GM18873 (cell line): Measurements from ENCODE around the gene PRKCE.

Source experiments
- ATAC-seq: cut with Tn5 transposase; IDR thresholded peaks from one replicate; pipeline ENCODE4 v1.9.1; 2021; ENCODE audit warnings: mild to moderate bottlenecking, moderate library complexity, moderate number of reproducible peaks; ENCODE audit not compliant: unreplicated experiment, low FRiP score

PRKCE gene

DNA sequence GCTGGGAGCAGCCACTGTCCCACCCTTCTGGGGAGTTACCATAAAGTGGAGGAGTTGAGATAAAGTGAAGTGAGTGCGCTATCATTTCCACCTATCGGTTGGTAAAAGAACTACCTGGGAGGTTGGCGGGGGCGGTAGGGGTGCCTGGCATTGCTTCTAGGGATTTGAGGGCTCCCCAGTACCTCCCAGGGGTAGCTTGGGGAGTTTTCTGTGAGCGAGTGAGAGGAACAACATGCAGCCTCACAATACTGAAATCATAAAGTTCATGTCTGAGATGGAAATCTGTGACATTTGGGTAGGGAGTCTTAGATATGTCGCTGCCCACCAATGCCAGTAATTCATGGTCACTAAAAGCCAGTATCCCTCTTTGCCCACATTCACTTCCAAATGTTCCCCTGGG lies 68.7 kb downstream of the PRKCE start:
- ATAC-seq: no peak

DNA sequence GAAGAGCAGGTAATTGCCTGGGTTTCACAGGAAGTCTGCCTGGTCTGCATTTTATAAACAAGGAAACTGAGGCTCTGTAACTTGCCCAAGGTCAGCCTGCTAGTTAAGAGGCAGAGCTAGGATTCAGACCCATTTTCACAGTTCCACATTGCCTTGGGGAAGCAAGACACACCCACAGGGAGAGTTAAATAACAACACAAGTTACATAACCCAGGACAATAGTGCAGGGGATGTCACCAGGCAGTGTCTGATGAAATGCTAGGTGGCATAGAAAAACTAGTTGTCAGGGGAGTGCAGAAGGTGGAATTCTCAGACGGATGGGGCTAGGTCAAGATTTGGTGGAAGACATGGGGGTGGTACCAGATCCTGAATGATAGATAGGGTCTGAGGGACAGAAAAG lies 69.7 kb downstream of the PRKCE start:
- ATAC-seq: no peak

DNA sequence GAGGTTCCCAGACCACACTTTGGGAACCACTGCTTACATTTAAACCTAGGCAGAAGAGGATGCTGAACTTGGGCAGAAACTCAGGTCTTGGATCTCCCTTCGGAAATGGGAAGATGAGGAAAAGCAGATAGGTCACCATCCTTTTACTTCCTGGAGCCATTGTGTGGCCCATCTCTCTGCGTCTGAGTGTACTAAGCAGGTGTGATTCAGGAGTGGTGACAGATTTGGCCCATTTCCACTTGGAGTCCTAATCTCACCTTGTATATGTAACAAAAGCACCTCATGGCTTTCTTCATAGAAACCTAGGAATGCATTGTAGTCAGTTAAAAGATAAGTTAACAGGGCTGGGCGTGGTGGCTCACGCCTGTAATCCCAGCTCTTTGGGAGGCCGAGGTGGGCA lies 71.0 kb downstream of the PRKCE start:
- no peak for ATAC-seq

DNA sequence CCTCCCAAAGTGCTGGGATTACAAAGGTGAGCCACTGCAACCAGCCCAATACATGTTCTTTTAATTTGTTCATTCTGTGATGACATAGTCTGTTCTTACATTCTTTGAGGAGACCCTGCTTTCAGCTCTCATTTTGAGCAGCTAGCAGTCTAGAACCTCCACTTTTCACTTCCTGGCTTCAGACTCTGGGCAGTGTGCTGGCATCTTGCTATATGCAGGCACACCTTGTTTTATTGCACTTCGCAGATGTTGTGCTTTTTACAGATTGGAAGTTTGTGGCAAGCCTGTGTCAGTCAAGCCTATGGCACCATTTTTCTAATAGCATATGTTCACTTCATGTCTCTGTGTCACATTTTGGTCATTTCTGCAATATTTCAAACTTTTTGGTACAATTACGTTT lies 72.4 kb downstream of the PRKCE start:
- no peak for ATAC-seq

DNA sequence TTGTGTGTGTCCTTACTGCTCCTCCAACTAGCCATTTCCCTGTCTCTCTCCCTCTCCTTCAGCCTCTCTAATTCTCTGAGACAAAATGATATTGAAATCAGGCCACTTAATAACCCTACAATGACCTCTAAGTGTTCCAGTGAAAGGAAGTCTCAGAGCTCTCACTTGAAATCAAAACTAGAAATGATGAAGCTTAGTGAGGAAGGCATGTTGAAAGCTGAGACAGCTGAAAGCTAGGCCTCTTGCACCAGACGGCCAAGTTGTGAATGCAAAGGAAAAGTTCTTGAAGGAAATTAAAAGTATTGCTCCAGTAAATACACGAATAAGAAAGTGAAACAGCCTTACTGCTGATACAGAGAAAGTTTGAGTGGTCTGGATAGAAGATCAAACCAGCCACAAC lies 72.9 kb downstream of the PRKCE start:
- ATAC-seq: no peak

DNA sequence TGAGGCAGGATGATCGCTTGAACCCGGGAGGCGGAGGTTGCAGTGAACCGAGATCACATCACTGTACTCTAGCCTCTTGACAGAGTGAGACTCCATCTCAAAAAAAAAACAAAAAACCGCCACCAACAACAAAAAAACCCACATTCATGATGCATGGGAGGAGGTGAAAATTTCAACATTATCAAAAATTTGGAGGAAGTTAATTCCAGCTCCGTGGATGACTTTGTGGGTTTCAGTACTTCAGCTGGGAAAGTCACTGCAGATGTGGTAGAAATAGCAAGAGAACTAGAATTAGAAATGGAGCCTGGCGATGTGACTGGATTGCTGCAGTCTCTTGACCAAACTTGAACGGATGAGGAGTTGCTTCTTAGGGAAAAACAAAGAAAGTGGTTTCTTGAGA lies 74.3 kb downstream of the PRKCE start:
- no peak for ATAC-seq

DNA sequence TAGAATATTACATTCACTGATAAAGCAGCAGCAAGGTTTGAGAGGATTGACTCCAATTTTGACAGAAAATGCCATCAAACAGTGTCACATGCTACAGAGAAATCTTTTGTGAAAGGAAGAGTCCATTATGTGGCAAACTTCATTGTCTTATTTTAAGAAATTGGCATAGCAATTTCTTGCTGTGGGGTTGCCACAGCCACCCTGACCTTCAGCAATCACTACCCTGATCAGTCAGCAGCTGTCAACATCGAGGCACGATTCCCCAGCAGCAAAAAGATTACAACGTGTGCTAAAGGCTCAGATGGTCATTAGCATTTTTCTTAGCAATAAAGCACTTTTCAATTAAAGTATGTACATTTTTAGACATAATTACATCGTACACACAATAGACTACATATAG lies 74.7 kb downstream of the PRKCE start:
- no peak for ATAC-seq

DNA sequence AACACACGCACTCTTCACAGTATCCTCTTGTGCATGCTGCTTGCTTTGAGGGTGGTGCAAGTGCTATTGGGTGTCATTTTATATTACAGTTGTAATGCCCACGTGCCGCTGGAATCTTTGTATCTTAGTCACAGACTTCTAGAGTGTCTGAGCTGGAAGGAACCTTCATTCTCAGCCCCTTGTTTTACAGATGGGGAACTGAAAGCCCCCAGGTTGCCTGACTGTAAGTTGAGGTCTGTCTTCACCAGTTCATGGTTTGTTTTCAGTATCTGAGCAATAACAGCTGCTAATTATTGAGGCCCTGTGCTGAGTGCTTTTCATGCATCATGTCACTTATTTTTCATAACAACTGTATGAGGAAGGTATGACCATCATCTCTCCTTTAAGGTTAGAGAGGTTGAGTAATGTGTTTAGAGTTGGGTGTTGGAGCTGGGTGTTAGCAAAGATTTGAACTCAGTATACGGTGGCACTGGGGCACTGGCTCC lies 77.0 kb downstream of the PRKCE start:
- ATAC-seq: peak; percentile 73

DNA sequence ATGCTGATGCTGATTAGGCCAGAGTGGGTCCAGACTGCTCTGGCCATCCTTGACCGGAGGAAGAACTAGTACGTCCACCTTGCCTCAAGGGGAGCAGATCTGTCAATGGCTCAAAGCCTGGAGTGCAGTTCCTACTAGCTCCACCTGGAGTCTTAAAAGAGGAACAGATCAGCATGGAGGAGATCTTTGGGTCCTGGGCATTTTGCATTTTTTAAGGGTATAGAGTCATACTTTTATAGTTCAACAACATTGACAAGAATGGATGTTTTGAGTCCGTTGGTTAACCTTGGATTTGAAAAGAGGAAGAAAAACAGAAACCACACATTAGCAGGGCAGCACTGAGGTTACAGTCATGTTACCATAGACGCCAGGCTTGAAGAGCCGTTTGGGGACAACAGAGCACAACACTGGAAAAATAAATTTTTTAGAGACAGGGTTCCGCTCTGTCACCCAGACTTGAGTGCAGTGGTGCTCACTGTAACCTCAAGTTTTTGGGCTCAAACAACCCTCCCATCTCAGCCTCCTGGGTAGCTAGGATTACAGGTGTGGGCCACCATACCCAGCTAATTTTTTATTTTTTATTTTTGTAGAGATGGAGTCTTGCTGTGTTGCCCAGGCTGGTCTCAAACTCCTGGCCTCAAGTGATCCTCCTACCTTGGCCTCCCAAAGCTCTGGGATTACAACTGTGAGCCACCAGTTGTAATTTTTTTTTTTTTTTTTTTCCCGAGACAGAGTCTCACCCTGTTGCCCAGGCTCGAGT lies 78.5 kb downstream of the PRKCE start:
- ATAC-seq: peak; percentile 48

DNA sequence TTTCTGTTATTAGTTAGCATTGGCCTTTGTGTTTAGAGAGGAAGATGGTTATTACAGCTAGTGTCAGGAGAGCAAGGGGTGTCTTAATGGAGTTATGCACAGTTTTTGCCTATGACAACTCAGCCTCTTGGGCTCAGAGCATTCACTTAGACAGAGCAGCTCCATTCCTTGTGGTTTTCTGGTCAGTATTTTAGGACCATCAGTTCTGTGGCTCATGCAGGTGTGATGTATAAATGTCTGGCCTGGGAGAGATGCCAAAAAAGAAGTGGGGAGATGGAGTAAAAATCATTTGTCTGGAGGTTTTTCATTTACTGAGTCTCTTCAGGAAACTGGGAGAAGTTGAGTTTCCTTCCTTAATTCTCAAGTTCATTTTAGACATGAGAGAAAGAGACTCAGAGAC lies 79.7 kb downstream of the PRKCE start:
- no peak for ATAC-seq

DNA sequence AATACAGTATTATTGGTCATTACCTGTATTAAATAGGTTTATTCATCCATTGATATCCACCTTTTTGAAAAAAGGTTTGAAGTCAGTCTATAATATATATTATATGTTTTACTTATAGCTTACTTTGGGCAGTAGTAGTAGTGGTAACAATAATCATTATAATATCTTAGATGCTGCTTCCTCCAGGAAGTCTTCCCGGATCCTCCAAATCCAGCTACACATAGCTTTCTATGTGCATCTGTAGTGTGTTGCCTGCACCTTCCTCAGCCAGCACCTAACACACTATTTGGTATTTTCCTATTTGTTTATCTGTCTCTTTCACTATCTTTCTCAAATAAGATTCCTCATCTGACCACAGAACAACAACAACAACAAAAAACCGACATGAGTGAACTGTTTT lies 81.0 kb downstream of the PRKCE start:
- ATAC-seq: no peak

DNA sequence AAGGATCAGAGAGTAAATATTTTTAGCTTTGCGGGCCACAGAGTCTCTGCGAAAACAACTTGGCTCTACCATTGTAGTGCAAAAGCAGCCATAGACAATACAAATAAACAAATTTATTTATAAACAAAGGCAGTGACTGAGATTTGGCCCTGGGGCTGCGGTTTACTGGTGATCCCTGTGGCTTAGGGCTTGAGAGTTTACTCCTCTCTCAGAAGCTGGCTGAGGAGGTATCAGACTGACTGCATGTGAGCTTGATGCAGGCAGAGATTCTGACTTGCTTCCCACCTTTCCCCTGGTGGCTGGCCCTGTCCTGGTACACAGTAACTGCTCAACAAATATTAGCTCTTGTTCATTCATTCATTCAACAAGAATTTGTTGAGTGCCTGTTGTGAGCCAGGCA lies 81.5 kb downstream of the PRKCE start:
- ATAC-seq: no peak

DNA sequence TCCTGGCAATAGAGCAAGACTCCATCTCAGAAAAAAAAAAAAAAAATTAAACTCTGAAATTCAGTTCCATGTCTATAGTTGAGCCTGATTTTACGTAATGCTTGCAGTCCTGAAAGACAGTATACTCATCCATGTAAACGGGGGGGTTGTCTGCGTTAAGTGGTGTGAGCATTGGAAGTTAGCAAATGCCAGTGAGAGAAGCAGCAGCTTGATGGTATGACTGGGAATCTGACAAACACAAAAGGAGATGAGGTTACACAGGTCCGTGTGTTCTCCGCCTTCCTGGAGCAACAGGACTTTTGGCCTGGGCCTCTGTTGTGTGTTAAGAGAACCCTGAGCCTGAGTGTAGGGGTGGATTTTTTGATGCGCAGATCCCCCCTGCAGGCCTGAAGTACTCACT lies 82.9 kb downstream of the PRKCE start:
- no peak for ATAC-seq

DNA sequence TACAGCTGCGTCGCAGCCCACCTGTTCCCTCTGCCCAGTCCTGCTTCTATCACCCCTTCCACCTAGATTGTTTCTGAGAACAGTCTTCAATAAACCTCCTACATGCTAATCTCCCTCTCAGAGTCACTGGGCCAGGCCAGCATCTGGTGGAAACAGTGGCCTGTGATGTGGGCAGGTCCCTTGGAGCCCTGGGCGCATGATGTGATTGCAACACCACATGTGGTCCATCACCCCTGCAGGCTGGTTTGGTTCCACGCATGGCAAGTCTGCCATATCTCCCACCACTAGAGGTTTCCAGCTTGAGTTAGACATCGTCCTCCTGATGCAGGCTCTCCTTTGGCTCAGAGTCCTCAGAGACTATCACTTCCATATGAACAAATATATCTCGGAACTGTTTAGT lies 83.5 kb downstream of the PRKCE start:
- ATAC-seq: no peak

DNA sequence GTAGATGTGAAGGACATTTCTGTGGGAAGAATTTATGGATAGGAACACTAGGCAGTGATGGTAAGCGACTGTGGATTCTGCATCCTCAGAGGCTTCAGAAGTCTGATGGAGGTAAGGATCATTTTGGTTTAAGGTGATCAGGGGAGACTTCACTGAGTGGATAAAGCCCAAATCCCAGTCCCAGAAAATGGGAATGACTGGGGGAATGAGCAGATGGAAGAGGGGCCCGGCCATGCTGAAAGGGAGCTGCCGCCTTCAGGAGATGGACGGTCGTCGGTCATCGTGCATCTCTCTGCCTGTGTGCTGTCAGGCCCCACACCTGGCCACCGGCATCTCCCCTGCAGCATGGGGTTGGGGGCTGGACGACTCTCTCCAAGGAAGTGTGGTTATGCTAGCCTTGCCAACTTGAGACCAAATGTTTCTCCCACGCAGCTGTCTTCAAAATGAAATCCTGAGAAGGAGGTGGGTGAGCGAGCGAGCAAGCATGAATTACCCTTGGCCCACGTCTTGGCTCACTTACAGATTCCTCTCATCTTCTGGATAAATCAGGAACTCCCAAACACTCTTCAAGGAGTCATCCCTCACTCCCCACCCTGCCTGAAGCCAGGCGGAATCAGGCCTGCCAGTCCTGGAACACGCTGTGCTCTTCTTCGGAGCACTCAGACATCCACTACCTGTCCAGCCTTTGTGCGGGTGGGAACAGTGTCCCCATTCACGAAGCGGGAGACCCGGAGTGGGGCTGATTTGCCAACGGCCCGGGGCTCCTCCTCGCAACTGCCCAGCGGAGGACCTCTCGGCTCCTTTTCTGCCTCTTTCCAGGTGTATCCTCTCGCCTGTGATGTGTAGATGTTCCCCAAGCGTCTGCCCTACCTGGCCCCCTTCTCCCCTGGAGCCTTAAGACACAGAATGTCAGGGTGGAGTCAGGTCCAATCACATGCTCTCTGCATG lies 85.6 kb downstream of the PRKCE start:
- ATAC-seq: no peak

DNA sequence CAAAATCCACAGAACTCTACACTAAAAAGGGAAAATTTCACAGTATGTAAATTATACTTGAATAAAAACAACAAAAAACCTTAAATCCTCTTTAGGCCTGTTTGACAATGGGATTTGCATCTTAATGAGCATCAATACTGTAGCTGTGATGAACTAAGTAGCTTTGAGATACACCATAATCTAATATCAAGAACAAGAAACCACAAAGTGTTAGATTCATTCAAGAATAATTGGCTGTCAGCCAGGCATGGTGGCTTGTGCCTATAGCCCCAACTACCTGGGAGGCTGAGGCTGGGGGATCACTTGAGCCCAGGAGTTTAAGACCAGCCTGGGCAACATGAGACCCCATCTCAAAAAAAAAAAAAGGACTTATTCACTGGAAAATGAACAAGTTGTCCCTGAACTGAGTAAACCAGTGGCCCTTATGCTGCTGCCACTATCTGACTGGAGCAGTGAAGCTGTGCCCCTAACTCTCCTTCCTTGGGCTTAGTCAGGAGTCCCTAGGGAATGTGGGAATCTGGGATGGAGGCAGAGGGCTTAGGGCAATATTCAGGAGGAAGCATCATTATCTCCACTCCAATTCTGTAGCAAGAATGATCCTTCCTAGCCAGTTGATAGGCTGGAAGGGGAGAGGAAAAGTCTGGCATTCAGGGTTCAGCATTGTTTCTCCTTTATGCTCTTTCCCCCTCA lies 88.5 kb downstream of the PRKCE start:
- no peak for ATAC-seq

DNA sequence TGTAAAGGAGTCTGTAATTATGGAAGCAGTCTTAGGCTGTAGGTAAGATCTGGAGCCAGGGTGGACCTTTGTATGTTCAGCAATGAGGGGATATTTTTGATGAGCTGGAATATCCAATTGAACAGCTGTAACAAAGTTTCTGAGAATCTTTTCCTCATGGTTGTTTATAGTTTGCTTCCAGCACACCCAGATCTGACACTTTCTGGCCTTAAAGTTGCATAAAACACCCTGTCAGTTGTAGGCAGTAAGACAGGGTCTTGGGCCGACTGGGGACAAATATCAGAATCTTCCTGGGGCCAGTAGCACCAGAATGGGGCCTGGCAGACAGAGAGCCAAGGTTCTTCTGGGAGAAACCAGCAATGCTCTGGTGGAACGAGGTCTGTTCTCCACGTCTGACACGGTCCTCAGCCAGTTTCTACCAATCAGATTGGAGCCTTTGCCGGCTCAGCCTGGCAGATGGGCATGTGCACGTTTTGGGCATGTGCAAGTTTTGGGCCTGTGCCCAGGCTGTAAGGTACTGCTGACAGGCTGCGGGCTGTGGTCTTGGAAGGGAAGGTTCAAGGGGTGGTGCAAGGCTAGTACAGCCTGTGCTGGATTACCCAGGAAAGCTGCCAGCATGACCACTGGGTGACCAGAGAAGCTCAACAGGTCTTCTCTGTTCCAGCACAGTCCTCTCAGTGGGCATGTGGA lies 89.8 kb downstream of the PRKCE start:
- ATAC-seq: no peak

DNA sequence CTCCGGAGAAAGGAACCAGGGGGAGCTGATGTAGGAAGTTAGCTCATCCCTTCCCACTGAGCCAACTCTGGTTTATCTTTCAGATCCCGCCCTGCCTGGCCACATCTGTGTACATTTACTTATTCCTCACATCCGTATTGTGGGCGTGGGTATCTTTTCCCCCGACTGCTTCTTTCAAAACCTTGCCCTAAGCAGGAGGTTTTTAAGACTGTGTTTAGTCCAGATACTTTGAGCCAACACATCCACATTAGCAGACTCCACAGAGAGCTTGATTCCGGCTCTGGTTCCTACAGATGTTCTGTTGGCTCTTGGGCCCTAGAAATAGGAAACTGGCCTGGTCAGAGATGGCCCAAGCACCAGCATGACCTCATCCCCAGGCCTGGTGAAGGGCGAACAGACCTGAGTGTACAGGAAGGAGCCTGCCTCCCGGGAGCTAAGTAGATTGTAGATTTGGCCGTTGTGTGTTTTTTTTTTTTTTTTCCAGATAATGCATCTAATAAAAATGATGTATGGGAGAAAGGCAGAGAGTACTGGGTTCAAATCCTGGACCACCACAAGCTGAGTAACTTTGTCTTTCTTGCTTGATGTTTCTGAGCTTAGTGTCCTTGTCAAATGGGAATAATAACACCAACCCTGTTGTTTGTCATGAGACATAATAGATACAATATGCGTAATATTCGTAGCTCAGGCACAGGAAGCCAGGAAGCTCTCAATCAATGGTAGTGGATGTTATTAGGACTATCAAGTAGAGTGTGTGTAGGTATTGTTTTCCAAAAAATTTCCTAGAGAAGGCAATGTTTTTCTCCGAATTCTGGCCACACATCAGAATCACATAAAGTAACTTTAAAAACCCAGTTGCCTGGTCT lies 92.3 kb downstream of the PRKCE start:
- no peak for ATAC-seq

DNA sequence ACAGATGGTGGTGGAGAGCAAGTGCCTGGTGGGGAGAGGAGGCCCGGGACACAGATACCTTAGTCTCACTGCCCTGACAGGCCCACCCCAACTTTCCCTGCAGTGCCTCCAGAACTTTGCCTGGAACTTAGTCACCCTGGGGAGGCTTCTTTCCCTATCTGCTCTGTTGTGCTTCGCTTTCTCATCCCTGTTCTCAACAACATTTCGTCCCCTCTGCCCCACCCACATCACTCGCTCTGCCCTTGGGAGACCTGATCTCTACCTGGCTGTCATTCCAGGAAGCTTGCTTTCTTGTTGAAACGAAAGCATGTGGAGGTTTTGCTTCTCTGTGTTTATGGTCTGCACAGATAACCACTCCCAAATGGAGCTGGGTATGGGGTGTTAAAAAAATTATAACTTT lies 93.8 kb downstream of the PRKCE start:
- no peak for ATAC-seq

DNA sequence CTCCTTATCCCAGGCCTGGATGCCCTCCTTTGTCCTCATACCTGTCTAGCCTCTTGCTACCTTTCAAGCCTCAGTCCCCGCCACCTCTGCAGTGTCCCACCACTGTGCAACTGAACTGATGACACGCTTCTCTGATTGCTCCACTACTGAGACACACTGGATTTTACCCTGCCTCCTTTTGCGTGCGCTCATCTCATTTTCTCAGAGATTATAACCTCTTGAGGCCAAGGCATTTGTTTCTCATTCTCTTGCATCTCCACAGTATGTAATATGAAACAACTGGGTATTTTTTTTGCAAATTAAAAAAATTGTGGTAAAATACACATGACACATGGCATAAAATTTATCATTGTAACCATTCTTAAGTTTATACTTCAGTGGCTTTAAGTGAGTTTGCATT lies 95.4 kb downstream of the PRKCE start:
- ATAC-seq: no peak
